RWPE2 (cell line): ENCODE results near the gene PDE6A.

ENCODE experiments used
- ATAC-seq: fragments of 200-7000 bp; cut with Tn5 transposase; 3 replicates; pipeline ENCODE4 v1.9.1; 2021; ENCODE audit warnings: low read depth
- DNase-seq: peaks from one replicate; pipeline ENCODE4 v3.0.0-alpha.2; 2020; ENCODE audit warnings: low spot score
- H3K27ac ChIP-seq: fragments of 450-650 bp; 2 replicates; pipeline ENCODE4 v1.5.1; 2017; ENCODE audit warnings: mild to moderate bottlenecking; ENCODE audit not compliant: poor library complexity, severe bottlenecking
- H3K27me3 ChIP-seq: fragments of 250-450 bp; sonication (Bioruptor Pico); 2 replicates; pipeline ENCODE4 v1.5.1; 2021; ENCODE audit warnings: mild to moderate bottlenecking, moderate library complexity; ENCODE audit not compliant: insufficient read depth, poor library complexity, severe bottlenecking
- H3K36me3 ChIP-seq: fragments of 250-450 bp; sonication (Bioruptor Pico); 2 replicates; pipeline ENCODE4 v1.5.1; 2020; ENCODE audit warnings: low read depth, mild to moderate bottlenecking, moderate library complexity
- H3K4me1 ChIP-seq: fragments of 250-450 bp; sonication (Bioruptor Pico); 2 replicates; pipeline ENCODE4 v1.5.1; 2021; ENCODE audit warnings: mild to moderate bottlenecking, moderate library complexity; ENCODE audit not compliant: insufficient read depth, poor library complexity, severe bottlenecking
- H3K4me3 ChIP-seq: fragments of 250-450 bp; sonication (Bioruptor Pico); 2 replicates; pipeline ENCODE4 v1.5.1; 2021; ENCODE audit warnings: mild to moderate bottlenecking, moderate library complexity; ENCODE audit not compliant: severe bottlenecking
- H3K9me3 ChIP-seq: fragments of 250-450 bp; sonication (Bioruptor Pico); 2 replicates; pipeline ENCODE4 v1.5.1; 2021; ENCODE audit warnings: mild to moderate bottlenecking, moderate library complexity; ENCODE audit not compliant: severe bottlenecking
- CTCF ChIP-seq: fragments of 450-650 bp; IDR thresholded peaks from one replicate; pipeline ENCODE4 v1.5.1; 2017; ENCODE audit warnings: mild to moderate bottlenecking, moderate library complexity; ENCODE audit not compliant: poor library complexity, severe bottlenecking

The PDE6A gene

GRCh38 chr5:149849966-149850910 is 94.4 kb downstream of the PDE6A start:
- Histone ChIP-seq H3K27ac (no peak overlapping the region), H3K4me3 (no peak overlapping the region), H3K27me3 (no peaks in the 10 kb centered on the region), H3K4me1 (no peaks in the 10 kb centered on the region), H3K36me3 (0 out of 2 replicates have a peak, but pooled peaks cover 9% of the 10 kb centered on the region), H3K9me3 (no peaks in the 10 kb centered on the region)
- no peak for TF ChIP-seq CTCF
- ATAC-seq (no peak), DNase-seq (no peak)

GRCh38 chr5:149849280-149849965 is 95.2 kb downstream of the PDE6A start:
- H3K4me3 ChIP-seq, result no peak overlapping the region
- H3K36me3 ChIP-seq, result 0 out of 2 replicates have a peak, but pooled peaks cover 9% of the 10 kb centered on the region
- no peaks in the 10 kb centered on the region for H3K9me3 ChIP-seq
- no peak overlapping the region for H3K27ac ChIP-seq
- no peaks in the 10 kb centered on the region for H3K4me1 ChIP-seq
- ATAC-seq (no peak), DNase-seq (no peak)
- no peak for TF ChIP-seq CTCF
- no peaks in the 10 kb centered on the region for H3K27me3 ChIP-seq

- no peaks in the 10 kb centered on the region for H3K27me3 ChIP-seq
- no peak for TF ChIP-seq CTCF
- H3K27ac ChIP-seq, result no peak overlapping the region
- H3K4me3 ChIP-seq, result no peak overlapping the region
- 0 out of 2 replicates have a peak, but pooled peaks cover 9% of the 10 kb centered on the region for H3K36me3 ChIP-seq
- H3K9me3 ChIP-seq, result no peaks in the 10 kb centered on the region
- H3K4me1 ChIP-seq, result no peaks in the 10 kb centered on the region
- DNase-seq, result no peak
- no peak for ATAC-seq
Observed at GRCh38 chr5:149847611-149848010, 97.0 kb downstream of the PDE6A start.

GRCh38 chr5:149846021-149846420 is 98.6 kb downstream of the PDE6A start:
- DNase-seq, result no peak

More at GRCh38 chr5:149846021-149846420, 98.6 kb downstream of the PDE6A start:
- no peak overlapping the region for H3K27ac ChIP-seq
- no peak overlapping the region for H3K4me3 ChIP-seq
- no peaks in the 10 kb centered on the region for H3K27me3 ChIP-seq
- H3K4me1 ChIP-seq, result no peaks in the 10 kb centered on the region
- H3K36me3 ChIP-seq, result 0 out of 2 replicates have a peak, but pooled peaks cover 9% of the 10 kb centered on the region
- TF ChIP-seq CTCF, result no peak
- no peaks in the 10 kb centered on the region for H3K9me3 ChIP-seq
- ATAC-seq, result no peak
